GM23338 (cell line): ENCODE results near the gene TM7SF2. TPM values are rescaled to one million over a fixed set of nuclear protein-coding genes. Genes with fewer than 3 reads are reported as not detected.

Source experiments
- ETS1 ChIP-seq: IDR thresholded peaks from 2 replicates; pipeline ENCODE4 v1.6.1; 2016; ENCODE audit warnings: antibody characterized with exemption
- NANOG ChIP-seq: IDR thresholded peaks from 2 replicates; pipeline ENCODE4 v1.6.1; 2016; ENCODE audit warnings: antibody characterized with exemption, borderline replicate concordance
- REST ChIP-seq: IDR thresholded peaks from one replicate; pipeline ENCODE4 v1.6.1; 2018; ENCODE audit warnings: antibody characterized with exemption; ENCODE audit not compliant: unreplicated experiment
- ZNF462 ChIP-seq: fragments of 250-450 bp; sonication (Bioruptor Pico); IDR thresholded peaks from 2 replicates; pipeline ENCODE4 v1.5.0; 2020; ENCODE audit warnings: mild to moderate bottlenecking, moderate library complexity
- polyA plus RNA-seq: library from polyadenylated mRNA; unstranded; fragments of >200 nt; fragmentation: Nextera tagmentation; extraction: Ambion mirVana; gene quantifications from 2 replicates; pipeline ENCODE4 v1.2.1, GENCODE V29; 2016
- total RNA-seq: library from RNA; depleted of rRNA; stranded (reverse); fragments of >200 nt; shearing (Covaris generic); gene quantifications from 2 replicates; pipeline ENCODE4 v1.2.3, GENCODE V29; 2014

The TM7SF2 gene
- total and polyA plus RNA-seq, 2 experiments from 2014 or later: 43.5 to 82.3 TPM

GRCh38 chr11:65066315-65066714 lies 45.4 kb upstream of the TM7SF2 start (continued):
- no peak for TF ChIP-seq REST
- no peak for TF ChIP-seq ZNF462 (CRISPR knock-in tag)
- TF ChIP-seq ETS1: no peak
- no peak for TF ChIP-seq NANOG
